Astrocyte (in vitro differentiated cells and primary cell): ENCODE results near the gene GRIK5. TPM values are rescaled to one million over a fixed set of nuclear protein-coding genes. Genes with fewer than 3 reads are reported as not detected.

Experiments used
- DNase-seq: peaks from one replicate; pipeline ENCODE4 v3.0.0-alpha.2; 2010; ENCODE audit warnings: low read depth
- FAIRE-seq: peaks from 2 replicates; lab custom pipeline; 2011; peaks lifted over from hg19 to GRCh38; lab: Jason Lieb, UNC
- H2AFZ ChIP-seq: 2 replicates; pipeline ENCODE4 v1.6.0; 2012; ENCODE audit warnings: low read depth, low read length, inconsistent platforms
- H3K27ac ChIP-seq: 2 replicates; pipeline ENCODE4 v1.5.1; 2011; ENCODE audit warnings: low read depth, low read length, inconsistent platforms
- H3K27me3 ChIP-seq: 2 replicates; pipeline ENCODE4 v1.6.0; 2011; ENCODE audit warnings: low read length, inconsistent platforms; ENCODE audit not compliant: insufficient read depth
- H3K36me3 ChIP-seq: 2 replicates; pipeline ENCODE4 v1.5.1; 2011; ENCODE audit warnings: low read length, inconsistent platforms; ENCODE audit not compliant: insufficient read depth
- H3K4me1 ChIP-seq: 2 replicates; pipeline ENCODE4 v1.5.1; 2011; ENCODE audit warnings: low read length, inconsistent platforms; ENCODE audit not compliant: insufficient read depth
- H3K4me2 ChIP-seq: 2 replicates; pipeline ENCODE4 v1.6.0; 2012; ENCODE audit warnings: low read length, inconsistent platforms
- H3K4me3 ChIP-seq: 2 replicates; pipeline ENCODE4 v1.5.1; 2011; ENCODE audit warnings: low read depth, mild to moderate bottlenecking, low read length, inconsistent platforms; ENCODE audit not compliant: insufficient read depth
- H3K79me2 ChIP-seq: 2 replicates; pipeline ENCODE4 v1.6.0; 2012; ENCODE audit warnings: mild to moderate bottlenecking, low read length, inconsistent platforms; ENCODE audit not compliant: insufficient read depth
- H3K9ac ChIP-seq: 2 replicates; pipeline ENCODE4 v1.6.0; 2012; ENCODE audit warnings: mild to moderate bottlenecking, low read length, inconsistent platforms
- H3K9me3 ChIP-seq: 2 replicates; pipeline ENCODE4 v1.5.1; 2012; ENCODE audit warnings: low read depth, mild to moderate bottlenecking, low read length, inconsistent platforms; ENCODE audit not compliant: insufficient read depth
- H4K20me1 ChIP-seq: 2 replicates; pipeline ENCODE4 v1.6.0; 2012; ENCODE audit warnings: low read length, inconsistent platforms; ENCODE audit not compliant: insufficient read depth
- H3K27ac Mint-ChIP-seq: one replicate; pipeline ENCODE4 v1.8.0; 2021; ENCODE audit warnings: mild to moderate bottlenecking, mixed read lengths; ENCODE audit not compliant: unreplicated experiment
- H3K27me3 Mint-ChIP-seq: one replicate; pipeline ENCODE4 v1.8.0; 2021; ENCODE audit warnings: low read depth, mixed read lengths; ENCODE audit not compliant: unreplicated experiment
- H3K36me3 Mint-ChIP-seq: one replicate; pipeline ENCODE4 v1.8.0; 2021; ENCODE audit warnings: low read depth, mixed read lengths; ENCODE audit not compliant: unreplicated experiment
- H3K4me1 Mint-ChIP-seq: one replicate; pipeline ENCODE4 v1.8.0; 2021; ENCODE audit warnings: low read depth, mixed read lengths; ENCODE audit not compliant: unreplicated experiment
- H3K4me3 Mint-ChIP-seq: one replicate; pipeline ENCODE4 v1.8.0; 2021; ENCODE audit warnings: mild to moderate bottlenecking, moderate library complexity, mixed read lengths; ENCODE audit not compliant: unreplicated experiment
- H3K9me3 Mint-ChIP-seq: one replicate; pipeline ENCODE4 v1.8.0; 2021; ENCODE audit warnings: mild to moderate bottlenecking, mixed read lengths; ENCODE audit not compliant: unreplicated experiment
- CTCF ChIP-seq: IDR thresholded peaks from 2 replicates; pipeline ENCODE4 v1.5.1; 2011; ENCODE audit warnings: low read depth, mild to moderate bottlenecking, inconsistent platforms, low read length, moderate library complexity; ENCODE audit not compliant: insufficient read depth
- EZH2 ChIP-seq: IDR thresholded peaks from 2 replicates; pipeline ENCODE4 v1.6.1; 2012; ENCODE audit warnings: mild to moderate bottlenecking, low read length, inconsistent platforms; ENCODE audit not compliant: insufficient read depth
- total RNA-seq: library from RNA; stranded (reverse); gene quantifications from 2 replicates; pipeline ENCODE4 v1.2.1, GENCODE V29; 2021

The GRIK5 gene
- total RNA-seq, 1 donor from 2014 or later, result 9.2 TPM

- no peak overlapping the region for H3K27ac ChIP-seq
- no peaks in the 10 kb centered on the region for H4K20me1 ChIP-seq
- peaks cover 8% of the 10 kb centered on the region for H3K4me1 Mint-ChIP-seq
- no peaks in the 10 kb centered on the region for H3K27me3 ChIP-seq
- H3K9me3 Mint-ChIP-seq, result no peaks in the 10 kb centered on the region
- H3K36me3 Mint-ChIP-seq, result peaks cover 5% of the 10 kb centered on the region
- no peak overlapping the region for H2AFZ ChIP-seq
- no peaks in the 10 kb centered on the region for H3K36me3 ChIP-seq
- TF ChIP-seq CTCF (no peak), EZH2 (no peak)
- FAIRE-seq (no peak), DNase-seq (no peak)
- H3K4me3 ChIP-seq, result no peak overlapping the region
- no peak overlapping the region for H3K9ac ChIP-seq
- H3K4me3 Mint-ChIP-seq, result no peak overlapping the region
- H3K79me2 ChIP-seq, result no peaks in the 10 kb centered on the region
- H3K27me3 Mint-ChIP-seq, result peaks cover 10% of the 10 kb centered on the region
- H3K27ac Mint-ChIP-seq, result peak overlapping the region; percentile 18
- H3K9me3 ChIP-seq, result no peaks in the 10 kb centered on the region
- peaks cover 3% of the 10 kb centered on the region for H3K4me1 ChIP-seq
- no peak overlapping the region for H3K4me2 ChIP-seq
Observed at GRCh38 chr19:42098781-42099180, 28.8 kb upstream of the GRIK5 start.

GRCh38 chr19:42097461-42097860, 27.5 kb upstream of the GRIK5 start:
- no peaks in the 10 kb centered on the region for H3K79me2 ChIP-seq
- no peak overlapping the region for H3K9ac ChIP-seq
- H3K9me3 ChIP-seq, result no peaks in the 10 kb centered on the region
- H3K4me2 ChIP-seq, result no peak overlapping the region
- no peaks in the 10 kb centered on the region for H4K20me1 ChIP-seq
- H3K36me3 ChIP-seq, result no peaks in the 10 kb centered on the region
- no peak overlapping the region for H3K27ac Mint-ChIP-seq
- FAIRE-seq, result no peak
- H3K4me3 ChIP-seq, result no peak overlapping the region
- no peak overlapping the region for H3K4me3 Mint-ChIP-seq
- no peak for DNase-seq
- no peaks in the 10 kb centered on the region for H3K27me3 ChIP-seq
- peaks cover 10% of the 10 kb centered on the region for H3K27me3 Mint-ChIP-seq
- H2AFZ ChIP-seq, result no peak overlapping the region
- H3K4me1 ChIP-seq, result peaks cover 4% of the 10 kb centered on the region
- no peaks in the 10 kb centered on the region for H3K9me3 Mint-ChIP-seq
- H3K36me3 Mint-ChIP-seq, result peaks cover 4% of the 10 kb centered on the region
- no peak overlapping the region for H3K27ac ChIP-seq
- no peak for TF ChIP-seq EZH2
- no peak for TF ChIP-seq CTCF
- peaks cover 8% of the 10 kb centered on the region for H3K4me1 Mint-ChIP-seq

- Mint-ChIP-seq H3K4me1 (peaks cover 8% of the 10 kb centered on the region), H3K9me3 (no peaks in the 10 kb centered on the region), H3K4me3 (no peak overlapping the region), H3K27ac (no peak overlapping the region), H3K36me3 (peaks cover 4% of the 10 kb centered on the region), H3K27me3 (peaks cover 10% of the 10 kb centered on the region)
- no peaks in the 10 kb centered on the region for H3K79me2 ChIP-seq
- no peak overlapping the region for H3K4me3 ChIP-seq
- H3K27ac ChIP-seq, result no peak overlapping the region
- H3K27me3 ChIP-seq, result no peaks in the 10 kb centered on the region
- H3K4me2 ChIP-seq, result no peak overlapping the region
- TF ChIP-seq CTCF (no peak), EZH2 (no peak)
- no peaks in the 10 kb centered on the region for H3K36me3 ChIP-seq
- no peak for DNase-seq
- H3K9me3 ChIP-seq, result no peaks in the 10 kb centered on the region
- FAIRE-seq, result no peak
- H3K9ac ChIP-seq, result no peak overlapping the region
- peaks cover 4% of the 10 kb centered on the region for H3K4me1 ChIP-seq
- H4K20me1 ChIP-seq, result no peaks in the 10 kb centered on the region
- H2AFZ ChIP-seq, result no peak overlapping the region
Observed at GRCh38 chr19:42096255-42096837, 26.3 kb upstream of the GRIK5 start.
